GM19463 (cell line): ENCODE measurements around the gene IFITM5.

Experiments
- ATAC-seq: cut with Tn5 transposase; IDR thresholded peaks from one replicate; pipeline ENCODE4 v1.9.1; 2021; ENCODE audit warnings: mild to moderate bottlenecking, moderate library complexity; ENCODE audit not compliant: unreplicated experiment

The IFITM5 gene

GRCh38 chr11:269146-269890 lies 30.0 kb downstream of the IFITM5 start:
- ATAC-seq, result peak; percentile 74

GRCh38 chr11:268716-269145 lies 30.6 kb downstream of the IFITM5 start:
- peak; percentile 50 for ATAC-seq

GRCh38 chr11:267491-267994 lies 31.8 kb downstream of the IFITM5 start:
- ATAC-seq, result no peak

GRCh38 chr11:266676-267439 lies 32.5 kb downstream of the IFITM5 start:
- no peak for ATAC-seq

- ATAC-seq, result no peak
Observed at GRCh38 chr11:261624-262023, 37.7 kb downstream of the IFITM5 start.

- ATAC-seq, result no peak
Observed at GRCh38 chr11:259413-259812, 39.9 kb downstream of the IFITM5 start.

- no peak for ATAC-seq
Observed at GRCh38 chr11:257766-258493, 41.4 kb downstream of the IFITM5 start.

- no peak for ATAC-seq
Observed at GRCh38 chr11:256952-257737, 42.2 kb downstream of the IFITM5 start.

GRCh38 chr11:255816-256215 lies 43.5 kb downstream of the IFITM5 start:
- no peak for ATAC-seq

GRCh38 chr11:255176-255575 lies 44.1 kb downstream of the IFITM5 start:
- no peak for ATAC-seq

- ATAC-seq, result no peak
Observed at GRCh38 chr11:253886-254270, 45.4 kb downstream of the IFITM5 start.

- no peak for ATAC-seq
Observed at GRCh38 chr11:253160-253885, 46.0 kb downstream of the IFITM5 start.

- no peak for ATAC-seq
Observed at GRCh38 chr11:252666-253065, 46.7 kb downstream of the IFITM5 start.

GRCh38 chr11:251550-251949 lies 47.8 kb downstream of the IFITM5 start:
- ATAC-seq, result no peak

GRCh38 chr11:250740-251299 lies 48.5 kb downstream of the IFITM5 start:
- ATAC-seq, result no peak

- no peak for ATAC-seq
Observed at GRCh38 chr11:250274-250673, 49.1 kb downstream of the IFITM5 start.

- ATAC-seq, result no peak
Observed at GRCh38 chr11:249062-249461, 50.3 kb downstream of the IFITM5 start.
